Lower lobe of right lung (tissue), 2 donors: ENCODE results near the gene MAPK11. TPM values are rescaled to one million over a fixed set of nuclear protein-coding genes. Genes with fewer than 3 reads are reported as not detected.

Experiments used
- ATAC-seq, 2 donors: fragments of 200-7000 bp; cut with Tn5 transposase; one replicate each; pipeline ENCODE4 v1.9.1; 2020 to 2022; ENCODE audit warnings: mild to moderate bottlenecking in 2 of 2, moderate library complexity in 2 of 2
- DNase-seq: peaks from one replicate; pipeline ENCODE4 v3.0.0-alpha.2; 2020
- H3K27ac ChIP-seq: fragments of 200-600 bp; one replicate; pipeline ENCODE4 v1.8.0; 2022
- H3K27me3 ChIP-seq: fragments of 200-600 bp; one replicate; pipeline ENCODE4 v1.8.0; 2022; ENCODE audit warnings: low read depth
- H3K36me3 ChIP-seq: fragments of 200-600 bp; one replicate; pipeline ENCODE4 v1.8.0; 2022; ENCODE audit warnings: mild to moderate bottlenecking
- H3K4me1 ChIP-seq: fragments of 200-600 bp; one replicate; pipeline ENCODE4 v1.8.0; 2022
- H3K4me3 ChIP-seq: fragments of 200-600 bp; one replicate; pipeline ENCODE4 v1.8.0; 2022; ENCODE audit warnings: mild to moderate bottlenecking
- H3K9me3 ChIP-seq: fragments of 200-600 bp; one replicate; pipeline ENCODE4 v1.8.0; 2022
- intact Hi-C: fragments of 100-400 bp; cut with DNase I; formaldehyde crosslinking; loops from one replicate; pipeline ENCODE4 v1.11.0; 2022
- total RNA-seq: library from RNA; stranded (reverse); fragmentation: NEBNext Ultra II Directional; extraction: Animal tissue kit (Norgen Biotek cat#: 25700); gene quantifications from one replicate; pipeline ENCODE4 v1.2.1, GENCODE V29; 2021
- TF ChIP-seq, protein P1 (sequence below): fragments of 200-600 bp; IDR thresholded peaks from one replicate; pipeline ENCODE4 v1.8.0; 2022; ENCODE audit warnings: antibody characterized with exemption, mild to moderate bottlenecking
- donor health status: DM: no; HTN: yes; CAD: no; lungs with severe emphysema.

The MAPK11 gene
- total RNA-seq, 1 donor from 2014 or later = 13.1 TPM

DNA sequence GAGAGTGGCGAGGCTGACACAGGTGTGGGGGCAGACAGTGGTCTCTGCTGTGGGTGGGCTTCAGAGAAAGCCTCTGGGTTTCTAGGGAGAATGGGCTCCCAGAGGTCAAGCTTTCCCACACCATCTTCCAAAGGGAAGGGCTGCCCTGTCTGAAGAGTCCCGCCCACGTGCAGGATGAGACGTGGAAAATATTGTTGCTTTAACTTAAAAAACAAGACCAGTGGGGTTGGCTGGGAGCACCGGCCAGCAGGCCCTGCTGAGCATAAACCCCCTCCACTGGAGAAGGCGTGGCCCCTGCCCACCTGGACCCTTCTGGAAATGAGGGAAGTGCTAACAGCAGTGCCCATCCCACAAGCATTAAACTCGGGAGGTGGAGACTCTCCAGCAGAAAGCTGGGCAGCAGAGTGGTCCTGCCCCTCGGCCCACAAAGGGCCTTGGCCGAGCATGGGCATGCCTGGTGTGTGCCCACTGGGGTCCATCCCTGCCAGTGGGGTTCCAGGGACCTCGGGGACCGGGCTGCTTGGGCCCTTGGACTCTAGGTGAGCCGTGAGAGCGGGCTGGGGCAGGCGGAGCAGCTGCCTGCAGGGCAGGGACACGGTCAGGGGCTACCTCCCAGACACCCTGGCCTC is 54.0 kb downstream of the MAPK11 start:
- intact Hi-C loops = no loop called here
- H3K4me1 ChIP-seq = peaks cover 6% of the 10 kb centered on the region
- peaks cover 91% of the 10 kb centered on the region for H3K36me3 ChIP-seq
- H3K27ac ChIP-seq = no peak overlapping the region
- H3K9me3 ChIP-seq = no peaks in the 10 kb centered on the region
- DNase-seq = peak; percentile 36
- no peak for ATAC-seq
- H3K4me3 ChIP-seq = no peak overlapping the region
- no peaks in the 10 kb centered on the region for H3K27me3 ChIP-seq
- TF ChIP-seq, protein P1, sequence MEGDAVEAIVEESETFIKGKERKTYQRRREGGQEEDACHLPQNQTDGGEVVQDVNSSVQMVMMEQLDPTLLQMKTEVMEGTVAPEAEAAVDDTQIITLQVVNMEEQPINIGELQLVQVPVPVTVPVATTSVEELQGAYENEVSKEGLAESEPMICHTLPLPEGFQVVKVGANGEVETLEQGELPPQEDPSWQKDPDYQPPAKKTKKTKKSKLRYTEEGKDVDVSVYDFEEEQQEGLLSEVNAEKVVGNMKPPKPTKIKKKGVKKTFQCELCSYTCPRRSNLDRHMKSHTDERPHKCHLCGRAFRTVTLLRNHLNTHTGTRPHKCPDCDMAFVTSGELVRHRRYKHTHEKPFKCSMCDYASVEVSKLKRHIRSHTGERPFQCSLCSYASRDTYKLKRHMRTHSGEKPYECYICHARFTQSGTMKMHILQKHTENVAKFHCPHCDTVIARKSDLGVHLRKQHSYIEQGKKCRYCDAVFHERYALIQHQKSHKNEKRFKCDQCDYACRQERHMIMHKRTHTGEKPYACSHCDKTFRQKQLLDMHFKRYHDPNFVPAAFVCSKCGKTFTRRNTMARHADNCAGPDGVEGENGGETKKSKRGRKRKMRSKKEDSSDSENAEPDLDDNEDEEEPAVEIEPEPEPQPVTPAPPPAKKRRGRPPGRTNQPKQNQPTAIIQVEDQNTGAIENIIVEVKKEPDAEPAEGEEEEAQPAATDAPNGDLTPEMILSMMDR = no peak

DNA sequence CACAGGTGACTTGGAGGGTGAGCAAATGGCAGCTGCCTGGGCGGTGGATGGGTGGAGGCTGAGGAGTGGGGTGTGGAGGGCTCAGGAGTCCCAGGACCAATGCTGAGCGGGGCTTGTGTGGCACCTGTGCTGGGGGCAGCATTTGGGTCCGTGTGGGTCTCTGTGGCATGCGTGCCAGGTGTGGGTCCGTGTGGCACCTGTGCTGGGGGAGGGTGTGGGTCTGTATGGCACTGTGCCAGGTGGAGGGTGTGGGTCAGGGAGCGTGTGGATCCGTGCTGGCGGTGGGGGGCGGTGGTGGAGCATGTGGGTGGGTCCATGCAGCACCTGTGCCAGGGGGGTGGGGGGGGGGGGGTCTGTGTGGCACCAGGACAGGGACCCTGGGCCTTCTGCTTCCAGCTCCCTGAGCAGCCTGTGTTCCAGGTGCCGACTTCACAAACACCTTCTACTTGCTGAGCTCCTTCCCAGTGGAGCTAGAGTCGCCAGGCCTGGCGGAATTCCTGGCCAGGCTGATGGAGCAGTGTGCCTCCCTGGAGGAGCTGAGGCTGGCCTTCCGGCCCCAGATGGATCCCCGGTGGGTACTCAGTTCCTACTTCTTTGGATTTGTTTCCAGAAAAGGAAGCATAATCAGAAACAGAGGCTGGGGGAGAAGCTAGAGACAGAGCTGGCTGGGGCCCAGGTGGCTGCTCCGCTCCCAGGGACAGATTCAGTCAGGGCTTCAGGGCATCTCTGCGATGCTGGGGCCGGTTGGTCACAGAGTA is 54.7 kb downstream of the MAPK11 start:
- H3K27me3 ChIP-seq = no peaks in the 10 kb centered on the region
- H3K9me3 ChIP-seq = no peaks in the 10 kb centered on the region
- intact Hi-C loops = no loop called here
- DNase-seq (peak; percentile 38), ATAC-seq (no peak)
- no peak overlapping the region for H3K4me3 ChIP-seq
- H3K27ac ChIP-seq = no peak overlapping the region
- TF ChIP-seq, protein P1 = no peak
- H3K4me1 ChIP-seq = peaks cover 6% of the 10 kb centered on the region
- peaks cover 91% of the 10 kb centered on the region for H3K36me3 ChIP-seq

Other genes starting within 250 kb of the MAPK11 start
- not detected for gene TTLL8, start 212.1 kb downstream of the MAPK11 start, total RNA-seq
- 3.2 TPM for gene MLC1, start 185.0 kb downstream of the MAPK11 start, total RNA-seq
- gene MOV10L1, start 180.4 kb downstream of the MAPK11 start, total RNA-seq = 0.56 TPM
- gene PANX2, start 99.6 kb downstream of the MAPK11 start, total RNA-seq = 2.5 TPM
- gene TRABD, start 84.5 kb downstream of the MAPK11 start, total RNA-seq = 43.7 TPM
- 18.7 TPM for gene SELENOO, start 69.4 kb downstream of the MAPK11 start, total RNA-seq
- gene TUBGCP6, start 25.4 kb downstream of the MAPK11 start, total RNA-seq = 48.5 TPM
- 47.9 TPM for gene HDAC10, start 19.1 kb downstream of the MAPK11 start, total RNA-seq
- 11.9 TPM for gene MAPK12, start 8.7 kb downstream of the MAPK11 start, total RNA-seq
- gene PLXNB2, start 37.3 kb upstream of the MAPK11 start, total RNA-seq = 256 TPM
- 14.4 TPM for gene DENND6B, start 56.6 kb upstream of the MAPK11 start, total RNA-seq
- 52.5 TPM for gene PPP6R2, start 72.9 kb upstream of the MAPK11 start, total RNA-seq
- 59.0 TPM for gene SBF1, start 204.7 kb upstream of the MAPK11 start, total RNA-seq
- gene ADM2, start 211.2 kb upstream of the MAPK11 start, total RNA-seq = 1.5 TPM
- gene MIOX, start 216.5 kb upstream of the MAPK11 start, total RNA-seq = not detected
- 58.8 TPM for gene LMF2, start 237.3 kb upstream of the MAPK11 start, total RNA-seq
- 46.1 TPM for gene NCAPH2, start 237.8 kb upstream of the MAPK11 start, total RNA-seq